ENCODE measurements around the gene PRKCD.

The PRKCD gene

GRCh38 chr3:53169832-53170324 lies 8.9 kb downstream of the PRKCD start:
- no peak for DNase-seq (ENCODE audit: low read depth in 2 of 3, low spot score in 2 of 3)

DNA sequence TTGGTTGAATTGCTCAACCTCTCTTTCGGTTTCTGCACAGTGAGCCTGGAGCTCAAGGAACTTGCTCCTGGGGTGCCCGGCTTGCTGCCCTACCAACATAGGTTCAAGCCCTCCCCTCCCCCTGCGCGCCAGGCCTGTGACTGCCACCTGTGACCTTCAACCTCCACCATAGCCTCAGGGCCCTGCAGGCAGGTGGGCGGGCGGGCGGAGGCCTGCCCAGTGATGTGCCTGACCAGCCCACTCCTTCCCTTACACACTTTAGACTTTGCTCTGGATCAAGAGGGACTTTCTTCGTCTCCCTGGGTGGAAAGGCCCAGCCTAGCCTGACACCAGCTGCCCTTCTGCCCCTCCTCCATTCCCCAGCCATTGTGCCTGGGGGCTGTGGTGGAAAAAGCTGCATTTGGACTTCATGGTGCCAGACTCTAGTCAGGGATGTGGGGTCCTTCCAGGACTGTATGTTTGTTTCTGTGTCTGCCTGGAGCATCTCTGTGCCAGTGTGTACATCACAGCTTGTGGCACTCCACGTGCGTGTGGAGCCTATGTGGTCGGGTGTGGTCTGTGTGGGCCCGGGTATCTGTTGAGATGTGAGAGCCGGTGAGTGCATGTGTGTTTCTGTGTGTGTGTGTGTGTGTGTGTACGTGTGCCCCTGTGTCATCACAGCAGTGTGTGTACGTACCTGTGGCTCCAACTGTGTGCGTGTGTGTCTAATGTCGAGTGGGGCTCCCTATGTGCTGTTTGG lies 9.5 kb downstream of the PRKCD start:
- DNase-seq (ENCODE audit: low read depth in 2 of 3, low spot score in 2 of 3), result no peak

GRCh38 chr3:53171064-53171418 lies 10.0 kb downstream of the PRKCD start:
- no peak for DNase-seq (ENCODE audit: low read depth in 2 of 3, low spot score in 2 of 3)

GRCh38 chr3:53171827-53172505 lies 11.0 kb downstream of the PRKCD start:
- no peak for DNase-seq (ENCODE audit: low read depth in 2 of 3, low spot score in 2 of 3)

DNA sequence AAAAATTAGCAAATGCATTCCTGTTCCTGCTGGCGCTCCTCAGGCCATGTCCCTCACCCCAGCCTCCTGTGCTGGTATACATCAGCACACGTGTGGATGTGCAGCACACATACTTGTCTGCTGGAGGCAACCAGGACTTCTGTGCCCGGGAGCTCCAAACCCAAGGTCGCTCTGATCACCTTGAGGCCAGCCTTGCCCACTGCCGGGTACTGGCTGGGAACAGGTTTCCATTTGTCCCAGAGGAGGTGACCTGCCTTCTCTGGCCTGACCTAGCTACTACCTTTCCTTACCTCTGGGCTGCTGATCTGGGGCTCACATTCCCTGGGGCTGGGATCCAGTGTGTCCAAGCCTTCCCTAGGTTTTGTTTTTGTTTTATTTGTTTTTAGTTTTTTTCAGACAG lies 12.1 kb downstream of the PRKCD start:
- no peak for DNase-seq (ENCODE audit: low read depth in 2 of 3, low spot score in 2 of 3)

DNA sequence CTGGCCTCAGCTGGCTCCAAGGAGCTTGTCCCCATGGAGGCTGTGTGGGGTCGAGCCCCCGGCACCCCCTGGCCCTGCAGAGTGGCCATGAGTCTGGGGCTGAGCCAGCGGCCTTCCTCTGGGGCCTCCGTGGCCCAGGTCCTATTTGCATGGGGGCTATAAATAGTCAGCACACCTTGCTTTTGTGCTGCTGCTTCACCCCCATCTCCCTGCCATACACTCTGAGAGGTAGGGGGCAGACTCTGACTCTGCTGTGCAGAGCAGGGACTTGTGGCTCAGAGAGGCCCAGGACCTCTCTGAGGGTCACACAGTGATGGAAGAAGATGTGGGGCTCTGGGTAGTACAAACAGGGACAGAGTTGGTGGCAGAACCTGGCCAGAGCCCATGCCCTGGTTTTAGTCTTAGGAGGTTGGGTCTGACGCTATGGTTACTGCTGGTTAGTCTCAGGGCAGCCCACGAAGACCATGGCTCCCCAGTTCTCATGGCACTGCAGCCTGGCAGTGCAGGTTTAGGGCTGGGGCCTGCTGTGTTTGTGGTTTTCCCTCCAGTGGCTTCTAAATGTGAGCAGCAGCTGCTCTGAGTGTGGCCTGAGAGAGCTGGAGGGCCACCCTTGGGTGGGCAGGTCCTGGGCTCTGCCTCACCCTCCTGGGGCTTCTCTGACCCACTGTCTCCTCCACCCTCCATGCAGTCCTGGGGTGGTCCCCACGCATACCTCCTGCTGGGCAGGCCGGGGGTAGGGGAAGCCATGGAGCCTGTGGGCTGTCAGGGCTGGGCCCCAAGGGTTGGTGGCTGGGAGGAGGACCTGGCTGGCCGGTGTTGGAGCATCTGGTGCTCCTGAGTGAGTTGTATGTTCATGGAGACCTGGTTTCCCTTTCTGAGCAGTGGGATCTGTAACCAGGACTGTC lies 13.6 kb downstream of the PRKCD start:
- DNase-seq (ENCODE audit: low read depth in 2 of 3, low spot score in 2 of 3), result no peak

DNA sequence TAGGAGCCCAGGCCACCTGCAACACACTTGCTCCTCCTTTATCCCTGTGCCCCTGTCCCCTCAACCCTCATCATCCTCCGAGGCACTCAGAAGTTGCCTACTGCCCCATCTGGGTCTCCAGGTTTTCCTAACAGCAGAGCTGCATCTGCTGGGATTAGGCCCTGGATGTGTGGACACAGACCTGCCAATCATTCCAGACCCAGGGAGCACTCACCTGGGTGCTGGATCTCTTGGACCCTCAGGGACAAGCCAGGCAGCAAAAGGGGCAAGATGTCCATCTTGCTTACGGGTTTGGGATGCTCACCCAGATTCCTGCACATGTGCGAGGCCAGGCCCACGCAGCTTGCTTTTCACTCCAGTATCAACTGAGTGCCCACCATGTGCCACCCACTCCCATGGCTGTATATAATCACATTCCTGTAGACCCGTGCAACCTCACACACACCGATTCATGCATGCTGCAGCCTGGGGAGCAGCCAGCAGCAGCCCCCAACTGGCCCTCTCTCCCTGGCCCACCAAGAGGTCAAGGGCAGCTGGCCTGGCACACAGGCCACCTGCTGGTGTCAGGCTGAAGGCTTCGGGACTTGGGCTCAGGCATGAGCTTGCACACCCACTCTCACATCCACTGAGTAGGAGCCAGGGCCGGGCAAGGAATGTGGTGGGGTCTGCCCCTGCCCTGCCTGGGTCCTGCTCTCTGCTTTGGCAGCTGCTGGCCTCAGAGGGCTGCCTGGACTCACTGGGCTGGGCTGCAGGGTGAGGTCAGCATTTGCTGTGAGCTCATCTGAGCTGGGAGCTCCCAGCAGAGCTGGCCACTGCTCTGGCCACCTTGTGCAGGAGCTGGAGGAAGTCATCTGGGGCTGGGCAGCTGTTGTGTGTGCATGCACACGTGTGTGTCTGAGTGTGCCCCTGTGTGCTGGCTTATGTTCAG lies 14.9 kb downstream of the PRKCD start:
- no peak for DNase-seq (ENCODE audit: low read depth in 2 of 3, low spot score in 2 of 3)

GRCh38 chr3:53178246-53178645 lies 17.2 kb downstream of the PRKCD start:
- DNase-seq (ENCODE audit: low read depth in 2 of 3, low spot score in 2 of 3), result no peak

GRCh38 chr3:53179580-53179979 lies 18.6 kb downstream of the PRKCD start:
- DNase-seq (ENCODE audit: low read depth in 2 of 3, low spot score in 2 of 3), result no peak

GRCh38 chr3:53180305-53181023 lies 19.5 kb downstream of the PRKCD start:
- no peak for DNase-seq (ENCODE audit: low read depth in 2 of 3, low spot score in 2 of 3)

DNA sequence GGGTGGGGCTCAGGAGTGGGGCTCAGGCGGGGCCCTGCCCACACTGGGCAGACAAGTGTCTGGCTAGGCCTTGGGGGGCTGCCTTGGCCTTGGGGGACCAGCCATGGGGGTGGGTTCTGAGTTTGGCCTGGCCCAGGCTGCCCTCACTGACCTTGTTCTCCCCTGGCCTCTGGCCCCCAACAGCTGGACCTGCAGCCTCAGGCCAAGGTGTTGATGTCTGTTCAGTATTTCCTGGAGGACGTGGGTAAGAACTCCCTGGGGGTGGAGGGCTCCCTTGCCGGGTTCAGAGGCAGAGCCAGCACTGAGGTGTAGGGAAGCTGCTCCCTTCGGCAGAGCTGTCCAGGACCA lies 20.0 kb downstream of the PRKCD start:
- no peak for DNase-seq (ENCODE audit: low read depth in 2 of 3, low spot score in 2 of 3)

DNA sequence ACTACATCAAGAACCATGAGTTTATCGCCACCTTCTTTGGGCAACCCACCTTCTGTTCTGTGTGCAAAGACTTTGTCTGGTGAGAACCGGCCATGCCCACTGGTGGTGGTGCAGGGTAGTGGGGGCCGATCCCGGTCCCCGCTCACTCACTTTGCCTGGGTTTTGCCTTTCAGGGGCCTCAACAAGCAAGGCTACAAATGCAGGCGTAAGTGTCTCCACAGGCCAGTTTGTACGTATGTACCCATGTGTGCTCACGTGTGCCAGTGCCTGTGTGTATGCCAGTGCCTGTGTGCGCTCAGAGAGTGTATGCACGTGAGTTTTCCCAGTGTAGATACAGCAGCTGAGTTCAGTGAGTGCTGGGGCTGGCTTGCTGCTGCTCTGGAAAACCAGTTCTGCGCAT lies 20.5 kb downstream of the PRKCD start:
- no peak for DNase-seq (ENCODE audit: low read depth in 2 of 3, low spot score in 2 of 3)

DNA sequence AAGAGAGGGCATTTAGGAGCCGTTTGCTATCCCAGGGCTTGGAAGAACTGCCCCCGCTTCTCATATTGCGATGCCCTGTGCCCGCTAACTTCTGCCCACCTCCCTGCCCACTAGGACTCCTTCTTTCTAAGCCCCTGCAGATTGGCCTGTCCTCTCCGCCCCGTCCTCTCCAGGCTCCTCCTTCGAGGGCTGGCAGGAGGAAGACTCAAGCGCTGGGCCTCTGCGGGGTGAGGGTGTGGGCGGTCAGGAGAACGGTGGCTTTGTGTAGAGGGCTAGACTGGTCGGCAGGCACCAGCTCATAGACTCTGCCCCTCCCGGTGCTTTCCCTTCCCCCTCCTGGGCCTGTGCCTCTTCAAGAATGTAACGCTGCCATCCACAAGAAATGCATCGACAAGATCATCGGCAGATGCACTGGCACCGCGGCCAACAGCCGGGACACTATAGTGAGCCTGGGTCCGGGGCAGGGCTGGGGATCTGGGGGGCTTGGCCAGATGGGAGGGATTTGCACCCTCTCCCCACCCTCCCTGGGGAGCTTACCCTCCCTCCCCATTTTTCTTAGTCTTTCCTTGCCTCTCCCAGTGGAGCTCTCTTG lies 21.9 kb downstream of the PRKCD start:
- DNase-seq (ENCODE audit: low read depth in 2 of 3, low spot score in 2 of 3), result no peak

GRCh38 chr3:53183514-53183913 lies 22.5 kb downstream of the PRKCD start:
- DNase-seq (ENCODE audit: low read depth in 2 of 3, low spot score in 2 of 3), result no peak

DNA sequence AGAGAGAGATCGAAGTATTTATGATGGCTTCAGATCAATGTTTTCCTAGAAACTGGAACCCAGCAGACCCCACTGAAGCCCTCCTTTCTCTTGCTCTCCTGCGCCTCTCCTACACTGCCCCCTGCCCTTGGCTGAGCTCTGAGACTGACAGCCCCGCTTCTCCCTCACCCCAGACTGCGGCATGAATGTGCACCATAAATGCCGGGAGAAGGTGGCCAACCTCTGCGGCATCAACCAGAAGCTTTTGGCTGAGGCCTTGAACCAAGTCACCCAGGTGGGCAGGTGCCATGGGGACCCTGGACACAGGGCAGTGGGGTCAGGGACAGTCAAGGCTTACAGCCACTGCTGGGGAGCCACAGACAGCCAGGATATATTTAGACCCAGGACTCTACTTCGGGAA lies 23.7 kb downstream of the PRKCD start:
- no peak for DNase-seq (ENCODE audit: low read depth in 2 of 3, low spot score in 2 of 3)

DNA sequence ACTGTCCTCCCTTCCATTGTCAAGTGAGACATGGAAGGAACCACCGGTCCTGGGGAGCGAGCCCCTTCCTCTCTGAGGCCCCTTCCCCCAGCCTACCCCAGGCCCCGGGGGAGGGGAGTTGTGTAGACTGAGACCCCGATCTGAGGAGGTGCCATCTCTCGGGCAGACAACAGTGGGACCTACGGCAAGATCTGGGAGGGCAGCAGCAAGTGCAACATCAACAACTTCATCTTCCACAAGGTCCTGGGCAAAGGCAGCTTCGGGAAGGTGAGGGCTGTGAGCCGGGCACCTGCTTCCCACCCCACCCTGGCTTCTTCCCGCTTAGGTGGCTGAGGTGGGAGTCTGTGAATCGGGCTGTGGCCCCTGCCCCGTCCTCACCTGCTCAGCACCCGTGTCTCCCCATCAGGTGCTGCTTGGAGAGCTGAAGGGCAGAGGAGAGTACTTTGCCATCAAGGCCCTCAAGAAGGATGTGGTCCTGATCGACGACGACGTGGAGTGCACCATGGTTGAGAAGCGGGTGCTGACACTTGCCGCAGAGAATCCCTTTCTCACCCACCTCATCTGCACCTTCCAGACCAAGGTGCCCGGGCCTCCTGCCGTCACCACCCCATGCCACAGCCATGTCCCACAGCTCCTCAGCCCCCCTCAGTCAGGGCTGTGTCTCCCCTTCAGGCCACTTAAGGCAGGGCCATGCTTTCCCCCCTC lies 24.9 kb downstream of the PRKCD start:
- no peak for DNase-seq (ENCODE audit: low read depth in 2 of 3, low spot score in 2 of 3)

- DNase-seq (ENCODE audit: low read depth in 2 of 3, low spot score in 2 of 3), result no peak
Measured at GRCh38 chr3:53186726-53187125, 25.7 kb downstream of the PRKCD start.

DNA sequence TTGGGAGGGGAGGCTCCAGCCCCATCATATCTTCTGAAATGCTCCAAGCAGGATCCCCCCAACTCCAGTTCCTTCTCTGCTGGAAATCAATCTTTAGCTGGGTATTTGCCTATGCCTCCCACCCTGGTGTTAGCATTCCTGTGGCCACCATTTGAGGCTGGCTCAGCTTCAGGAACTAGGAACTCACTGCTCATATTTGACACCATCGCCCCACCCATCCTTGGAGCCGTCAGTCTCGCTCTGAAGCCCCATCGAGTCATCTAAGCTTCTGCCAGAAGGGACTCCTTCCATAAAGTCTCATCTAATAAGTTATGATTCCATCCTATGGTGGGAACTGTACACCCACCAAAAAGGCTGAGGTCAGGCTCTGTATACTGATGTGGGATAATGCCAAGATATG lies 26.4 kb downstream of the PRKCD start:
- no peak for DNase-seq (ENCODE audit: low read depth in 2 of 3, low spot score in 2 of 3)

- DNase-seq (ENCODE audit: low read depth in 2 of 3, low spot score in 2 of 3), result no peak
Measured at GRCh38 chr3:53188136-53188685, 27.2 kb downstream of the PRKCD start.

Measured in activated CD8-positive, alpha-beta memory T cell treated with anti-CD3 and anti-CD28 coated beads for 48 hours (primary cell).